ENCODE measurements around the gene LRFN2. TPM values are rescaled to one million over a fixed set of nuclear protein-coding genes. Genes with fewer than 3 reads are reported as not detected.

Gene LRFN2
- polyA plus RNA-seq, 1 donor (not counting 4 experiments of a cell fraction or from before 2014, with no cell fraction given), result not detected

DNA sequence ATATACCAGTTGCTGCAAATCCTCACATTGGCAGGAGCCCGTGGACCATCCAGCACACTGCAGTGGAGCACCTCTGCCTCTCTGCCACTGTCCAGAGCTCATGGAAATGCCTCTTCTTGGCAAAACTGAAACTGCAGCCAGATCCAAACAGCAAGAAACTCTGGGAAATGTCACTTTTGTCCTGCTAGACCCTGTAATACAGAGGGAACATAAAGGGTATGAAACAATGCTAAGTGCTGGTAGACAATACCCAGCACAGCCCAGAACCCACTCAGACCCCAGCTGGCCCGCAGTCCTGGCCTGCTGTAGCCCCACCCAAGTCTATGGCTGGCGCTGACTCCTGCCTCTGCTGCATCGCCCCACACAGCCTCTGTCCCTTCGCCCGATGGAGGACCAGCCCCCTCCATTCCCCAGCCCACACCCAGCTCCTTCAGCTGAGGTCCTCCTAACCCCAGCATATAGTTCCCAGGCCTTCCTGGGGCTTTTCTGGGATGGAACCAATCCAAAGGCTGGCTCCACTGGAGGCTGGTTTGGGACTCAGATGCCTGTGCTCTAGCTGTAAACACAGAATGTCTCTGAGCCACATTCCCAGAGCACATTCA is 242.5 kb downstream of the LRFN2 start:
- Histone ChIP-seq H3K4me3 (ENCODE audit: control insufficient read depth in 2 of 3, extremely low read depth in 1 of 3, insufficient read depth in 2 of 3, low read depth in 1 of 3, low read length in 3 of 3) (no peak overlapping the region), H3K27ac (ENCODE audit: control insufficient read depth, insufficient read depth, low read length) (no peak overlapping the region), H3K9me1 (ENCODE audit: control insufficient read depth, extremely low read depth, insufficient read depth, low read length) (no peaks in the 10 kb centered on the region), H4K20me1 (ENCODE audit: control insufficient read depth, extremely low read depth, insufficient read depth, low read length) (no peaks in the 10 kb centered on the region), H3K79me2 (ENCODE audit: control insufficient read depth, insufficient read depth, low read length) (no peaks in the 10 kb centered on the region), H3K27me3 (ENCODE audit: control insufficient read depth, extremely low read depth, insufficient read depth, low read length) (peaks cover 5% of the 10 kb centered on the region), H3K4me2 (ENCODE audit: control insufficient read depth, extremely low read depth, insufficient read depth, low read depth, low read length) (no peak overlapping the region), H3K9ac (ENCODE audit: control insufficient read depth, extremely low read depth, insufficient read depth, low read length) (no peak overlapping the region), H2AFZ (ENCODE audit: control insufficient read depth, low read length) (no peak overlapping the region), H3K36me3 (ENCODE audit: control insufficient read depth in 2 of 2, extremely low read depth in 1 of 2, insufficient read depth in 2 of 2, low read length in 2 of 2) (no peaks in the 10 kb centered on the region), H3K4me1 (ENCODE audit: control insufficient read depth, extremely low read depth, insufficient read depth, low read length) (no peaks in the 10 kb centered on the region), H3K9me3 (ENCODE audit: control insufficient read depth, low read depth, low read length) (no peaks in the 10 kb centered on the region)
- DNase-seq (ENCODE audit: low read depth, low spot score) (no peak), FAIRE-seq (no peak)
- TF ChIP-seq, protein P1, sequence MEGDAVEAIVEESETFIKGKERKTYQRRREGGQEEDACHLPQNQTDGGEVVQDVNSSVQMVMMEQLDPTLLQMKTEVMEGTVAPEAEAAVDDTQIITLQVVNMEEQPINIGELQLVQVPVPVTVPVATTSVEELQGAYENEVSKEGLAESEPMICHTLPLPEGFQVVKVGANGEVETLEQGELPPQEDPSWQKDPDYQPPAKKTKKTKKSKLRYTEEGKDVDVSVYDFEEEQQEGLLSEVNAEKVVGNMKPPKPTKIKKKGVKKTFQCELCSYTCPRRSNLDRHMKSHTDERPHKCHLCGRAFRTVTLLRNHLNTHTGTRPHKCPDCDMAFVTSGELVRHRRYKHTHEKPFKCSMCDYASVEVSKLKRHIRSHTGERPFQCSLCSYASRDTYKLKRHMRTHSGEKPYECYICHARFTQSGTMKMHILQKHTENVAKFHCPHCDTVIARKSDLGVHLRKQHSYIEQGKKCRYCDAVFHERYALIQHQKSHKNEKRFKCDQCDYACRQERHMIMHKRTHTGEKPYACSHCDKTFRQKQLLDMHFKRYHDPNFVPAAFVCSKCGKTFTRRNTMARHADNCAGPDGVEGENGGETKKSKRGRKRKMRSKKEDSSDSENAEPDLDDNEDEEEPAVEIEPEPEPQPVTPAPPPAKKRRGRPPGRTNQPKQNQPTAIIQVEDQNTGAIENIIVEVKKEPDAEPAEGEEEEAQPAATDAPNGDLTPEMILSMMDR (optimal IDR thresholded peaks at IDR 0.05 in 1 of 3, IDR thresholded peaks at IDR 0.05 in 1 of 3, conservative IDR thresholded peaks at IDR 0.05 in 1 of 3; ENCODE audit: extremely low read depth in 1 of 3, insufficient read depth in 2 of 3, low read length in 3 of 3), result no peak
- no peak for TF ChIP-seq EZH2 (IDR thresholded peaks at IDR 0.05; ENCODE audit: low read length)
- dilution Hi-C loops (cut with MboI; ENCODE audit: extremely low pct_ligation_motif_present, low sequenced_read_pairs), result no loop called here

DNA sequence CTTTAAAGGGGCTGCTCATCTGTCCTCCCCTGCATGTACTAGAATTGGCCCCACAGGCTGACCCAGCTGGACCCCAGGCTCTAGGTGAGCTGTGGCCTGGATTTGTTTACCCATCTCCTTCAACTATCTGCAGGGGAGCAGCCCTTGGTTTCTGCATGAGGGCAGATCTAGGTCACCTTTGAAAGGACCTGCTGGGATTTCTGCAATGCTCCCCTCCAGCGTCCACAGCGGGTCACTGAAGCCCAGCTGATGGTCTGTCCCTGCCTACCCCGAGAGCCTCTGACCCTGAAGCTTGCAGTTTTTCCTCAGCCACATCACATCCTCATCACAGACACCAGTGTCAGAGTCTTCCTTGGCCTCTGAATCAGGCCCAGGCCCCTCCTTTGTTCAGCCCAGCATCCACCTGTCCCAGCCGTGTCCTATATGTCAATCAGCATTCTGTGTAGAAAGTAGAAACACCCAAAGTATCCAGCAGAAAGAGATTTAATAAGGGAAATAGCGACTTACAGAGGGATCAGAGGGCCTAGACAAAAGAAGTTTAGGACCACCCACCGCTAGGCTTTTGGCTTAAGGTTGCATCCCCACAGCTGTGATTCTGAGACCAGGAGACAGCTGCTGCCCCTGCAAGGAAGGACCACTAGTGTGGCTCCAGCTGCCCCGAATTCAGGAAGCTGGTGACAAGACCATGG is 243.1 kb downstream of the LRFN2 start:
- H3K4me1 ChIP-seq (ENCODE audit: control insufficient read depth, extremely low read depth, insufficient read depth, low read length), result no peaks in the 10 kb centered on the region
- H2AFZ ChIP-seq (ENCODE audit: control insufficient read depth, low read length), result no peak overlapping the region
- TF ChIP-seq, protein P1 (optimal IDR thresholded peaks at IDR 0.05 in 1 of 3, IDR thresholded peaks at IDR 0.05 in 1 of 3, conservative IDR thresholded peaks at IDR 0.05 in 1 of 3; ENCODE audit: extremely low read depth in 1 of 3, insufficient read depth in 2 of 3, low read length in 3 of 3), result no peak
- no peak for TF ChIP-seq EZH2 (IDR thresholded peaks at IDR 0.05; ENCODE audit: low read length)
- FAIRE-seq (no peak), DNase-seq (ENCODE audit: low read depth, low spot score) (no peak)
- no peak overlapping the region for H3K9ac ChIP-seq (ENCODE audit: control insufficient read depth, extremely low read depth, insufficient read depth, low read length)
- dilution Hi-C loops (cut with MboI; ENCODE audit: extremely low pct_ligation_motif_present, low sequenced_read_pairs), result no loop called here
- H3K27me3 ChIP-seq (ENCODE audit: control insufficient read depth, extremely low read depth, insufficient read depth, low read length), result peaks cover 6% of the 10 kb centered on the region
- no peak overlapping the region for H3K4me2 ChIP-seq (ENCODE audit: control insufficient read depth, extremely low read depth, insufficient read depth, low read depth, low read length)
- no peaks in the 10 kb centered on the region for H3K79me2 ChIP-seq (ENCODE audit: control insufficient read depth, insufficient read depth, low read length)
- H3K4me3 ChIP-seq (ENCODE audit: control insufficient read depth in 2 of 3, extremely low read depth in 1 of 3, insufficient read depth in 2 of 3, low read depth in 1 of 3, low read length in 3 of 3), result no peak overlapping the region
- H3K27ac ChIP-seq (ENCODE audit: control insufficient read depth, insufficient read depth, low read length), result no peak overlapping the region
- H3K9me1 ChIP-seq (ENCODE audit: control insufficient read depth, extremely low read depth, insufficient read depth, low read length), result no peaks in the 10 kb centered on the region
- H4K20me1 ChIP-seq (ENCODE audit: control insufficient read depth, extremely low read depth, insufficient read depth, low read length), result no peaks in the 10 kb centered on the region
- H3K9me3 ChIP-seq (ENCODE audit: control insufficient read depth, low read depth, low read length), result no peaks in the 10 kb centered on the region
- H3K36me3 ChIP-seq (ENCODE audit: control insufficient read depth in 2 of 2, extremely low read depth in 1 of 2, insufficient read depth in 2 of 2, low read length in 2 of 2), result no peaks in the 10 kb centered on the region
